CD4-positive, alpha-beta memory T cell (primary cell): ENCODE data around the gene S1PR3. TPM values are rescaled to one million over a fixed set of nuclear protein-coding genes. Genes with fewer than 3 reads are reported as not detected.

ENCODE experiments used
- CTCF ChIA-PET: fragments of 350-600 bp; sonication (Branson Sonifier 250); formaldehyde crosslinking; loops from one replicate; lab custom pipeline; 2021; ENCODE audit warnings: inconsistent platforms; ENCODE audit not compliant: partially characterized antibody; lab: Charles Lee
- POLR2A ChIA-PET: fragments of 350-600 bp; sonication (Branson Sonifier 250); formaldehyde crosslinking; loops from one replicate; lab custom pipeline; 2021; ENCODE audit not compliant: partially characterized antibody; lab: Charles Lee
- DNase-seq, 5 donors: peaks; one replicate each; pipeline versions ENCODE4 v3.0.0 to v3.0.0-alpha.2; 2020 to 2022; ENCODE audit warnings: mixed read lengths in 1 of 5
- H3K27ac ChIP-seq: one replicate; pipeline ENCODE4 v1.7.0; 2013; ENCODE audit warnings: low read depth, low read length
- H3K27me3 ChIP-seq: 2 replicates; pipeline ENCODE4 v1.7.0; 2013; ENCODE audit warnings: mild to moderate bottlenecking, low read length, moderate library complexity; ENCODE audit not compliant: insufficient read depth
- H3K36me3 ChIP-seq: 2 replicates; pipeline ENCODE4 v1.7.0; 2013; ENCODE audit warnings: mild to moderate bottlenecking, low read length, moderate library complexity; ENCODE audit not compliant: insufficient read depth
- H3K4me1 ChIP-seq: 2 replicates; pipeline ENCODE4 v1.7.0; 2013; ENCODE audit warnings: mild to moderate bottlenecking, low read length, moderate library complexity; ENCODE audit not compliant: insufficient read depth
- H3K4me3 ChIP-seq, 2 donors: one replicate each; pipeline ENCODE4 v1.7.0; 2013; ENCODE audit warnings: low read length in 2 of 2, mild to moderate bottlenecking in 1 of 2
- H3K9me3 ChIP-seq, 2 donors: one replicate each; pipeline ENCODE4 v1.7.0; 2013; ENCODE audit warnings: low read length in 2 of 2, control low read depth in 1 of 2; ENCODE audit not compliant: control insufficient read depth in 1 of 2
- H3K27ac Mint-ChIP-seq, 7 donors: one replicate each; pipeline ENCODE4 v1.8.0; 2020 to 2021; ENCODE audit warnings: mixed read lengths in 7 of 7, mild to moderate bottlenecking in 6 of 7, inconsistent platforms in 3 of 7, moderate library complexity in 3 of 7
- H3K27me3 Mint-ChIP-seq, 2 donors: one replicate each; pipeline ENCODE4 v1.8.0; 2020 to 2021; ENCODE audit warnings: mixed read lengths in 2 of 2
- H3K36me3 Mint-ChIP-seq, 2 donors: one replicate each; pipeline ENCODE4 v1.8.0; 2020 to 2021; ENCODE audit warnings: mixed read lengths in 2 of 2, inconsistent platforms in 1 of 2, mild to moderate bottlenecking in 1 of 2
- H3K4me1 Mint-ChIP-seq, 4 donors: one replicate each; pipeline ENCODE4 v1.8.0; 2020 to 2021; ENCODE audit warnings: mixed read lengths in 4 of 4, mild to moderate bottlenecking in 1 of 4
- H3K4me3 Mint-ChIP-seq, 8 donors: one replicate each; pipeline ENCODE4 v1.8.0; 2020 to 2021; ENCODE audit warnings: mixed read lengths in 8 of 8, mild to moderate bottlenecking in 7 of 8, moderate library complexity in 6 of 8, inconsistent platforms in 3 of 8
- H3K9me3 Mint-ChIP-seq, 8 donors: one replicate each; pipeline ENCODE4 v1.8.0; 2020 to 2021; ENCODE audit warnings: mixed read lengths in 8 of 8, mild to moderate bottlenecking in 5 of 8, inconsistent platforms in 3 of 8, moderate library complexity in 1 of 8
- intact Hi-C: fragments of 100-400 bp; cut with micrococcal nuclease; formaldehyde crosslinking; loops from one replicate; pipeline ENCODE4 v1.15.1; 2023
- polyA plus RNA-seq, 2 donors: library from polyadenylated mRNA; unstranded; fragments of 300-500 nt; fragmentation: Illumina TruSeq; gene quantifications; one replicate each; pipeline ENCODE4 v1.2.3, GENCODE V29; 2021
- total RNA-seq, 2 experiments: library from RNA; stranded (reverse); gene quantifications; one replicate each; pipeline ENCODE4 v1.2.3, GENCODE V29; 2021

Gene S1PR3
- total and polyA plus RNA-seq, 4 experiments from 2014 or later, result not detected

DNA sequence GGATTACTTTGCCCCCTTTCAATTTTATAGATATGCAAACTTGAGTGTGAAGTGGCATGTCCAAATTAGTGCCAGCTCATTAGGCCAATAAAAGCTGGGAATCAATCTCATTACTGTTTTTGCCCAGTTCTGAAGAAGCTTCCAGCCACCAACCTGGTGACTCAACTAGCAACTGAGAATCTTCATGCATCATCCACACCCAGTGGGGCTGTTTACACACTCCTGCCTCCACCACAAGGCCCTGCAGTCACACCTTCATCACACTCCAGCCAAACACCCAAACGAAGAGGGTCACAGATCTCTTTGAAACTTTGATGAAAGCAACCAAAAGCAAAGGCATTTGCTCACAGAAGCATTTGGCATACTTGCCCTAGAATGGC is 41.3 kb upstream of the S1PR3 start:
- no peaks in the 10 kb centered on the region for H3K27me3 ChIP-seq
- no peaks in the 10 kb centered on the region for H3K36me3 ChIP-seq
- H3K9me3 ChIP-seq, result no peaks in the 10 kb centered on the region
- H3K4me1 ChIP-seq, result no peaks in the 10 kb centered on the region
- peaks cover 0 to 3% (median 0%) of the 10 kb centered on the region in 8 donors for H3K9me3 Mint-ChIP-seq
- no peak for DNase-seq
- ChIA-PET CTCF (interaction anchor here (0.6 kb wide), 1 partner anchor 127 kb away, joined by 3 read pairs; no protein-coding TSS in a partner anchor), POLR2A (no interaction called here)
- no peak overlapping the region for H3K27ac ChIP-seq
- H3K27ac Mint-ChIP-seq, result no peak overlapping the region
- H3K36me3 Mint-ChIP-seq, result no peaks in the 10 kb centered on the region
- H3K4me3 ChIP-seq, result no peak overlapping the region
- no peak overlapping the region for H3K4me3 Mint-ChIP-seq
- intact Hi-C loops, result no loop called here
- peaks cover 0 to 7% (median 6%) of the 10 kb centered on the region in 4 donors for H3K4me1 Mint-ChIP-seq
- H3K27me3 Mint-ChIP-seq, result peaks cover 7 to 8% of the 10 kb centered on the region in 2 donors

DNA sequence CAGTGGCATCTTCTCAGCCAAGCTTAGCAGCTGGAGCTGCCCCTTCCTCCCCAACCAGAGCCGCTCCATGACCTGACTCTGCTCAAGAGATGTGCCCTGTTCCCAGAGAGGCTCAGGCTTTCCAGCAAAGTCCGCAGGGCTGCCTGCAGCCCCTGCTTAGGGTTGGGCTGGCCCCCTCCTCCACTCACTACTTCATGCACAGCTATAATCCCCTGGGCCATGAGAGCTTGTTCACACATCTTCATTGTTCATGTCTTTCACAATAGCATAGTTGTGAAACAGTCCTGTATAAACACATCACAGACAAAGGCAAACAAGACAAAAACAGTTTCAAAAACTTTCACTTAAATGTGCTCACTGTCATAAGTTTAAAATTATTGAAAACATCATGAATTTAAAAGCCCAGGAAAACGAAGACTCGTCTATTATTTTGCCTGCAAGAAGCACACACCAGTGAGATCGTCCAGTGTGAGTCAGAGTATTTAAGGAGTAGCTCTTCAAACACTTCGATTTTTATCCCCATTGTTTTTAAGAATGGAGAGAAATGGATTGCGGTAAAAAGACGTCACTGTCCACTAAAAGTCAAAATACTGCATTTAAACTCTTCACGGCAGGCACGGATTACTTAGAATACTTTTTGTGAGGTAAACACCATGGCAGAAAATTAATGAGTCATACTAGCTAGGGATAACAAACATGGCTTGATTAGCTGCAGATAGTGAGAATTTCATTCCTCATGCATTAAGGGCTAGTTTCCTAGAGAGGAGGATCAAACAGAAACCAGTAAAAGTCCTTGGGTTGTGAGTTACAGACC is 40.7 kb upstream of the S1PR3 start:
- intact Hi-C loops, result no loop called here
- POLR2A ChIA-PET, result no interaction called here
- CTCF ChIA-PET, result no interaction called here
- no peaks in the 10 kb centered on the region for H3K27me3 ChIP-seq
- DNase-seq, result no peak
- H3K27me3 Mint-ChIP-seq, result peaks cover 6 to 10% of the 10 kb centered on the region in 2 donors
- peaks cover 0 to 7% (median 5%) of the 10 kb centered on the region in 4 donors for H3K4me1 Mint-ChIP-seq
- H3K9me3 ChIP-seq, result no peaks in the 10 kb centered on the region
- no peaks in the 10 kb centered on the region for H3K9me3 Mint-ChIP-seq
- no peak overlapping the region for H3K4me3 Mint-ChIP-seq
- H3K4me1 ChIP-seq, result no peaks in the 10 kb centered on the region
- H3K36me3 Mint-ChIP-seq, result no peaks in the 10 kb centered on the region
- no peak overlapping the region for H3K27ac Mint-ChIP-seq
- H3K27ac ChIP-seq, result no peak overlapping the region
- H3K4me3 ChIP-seq, result no peak overlapping the region
- H3K36me3 ChIP-seq, result no peaks in the 10 kb centered on the region

DNA sequence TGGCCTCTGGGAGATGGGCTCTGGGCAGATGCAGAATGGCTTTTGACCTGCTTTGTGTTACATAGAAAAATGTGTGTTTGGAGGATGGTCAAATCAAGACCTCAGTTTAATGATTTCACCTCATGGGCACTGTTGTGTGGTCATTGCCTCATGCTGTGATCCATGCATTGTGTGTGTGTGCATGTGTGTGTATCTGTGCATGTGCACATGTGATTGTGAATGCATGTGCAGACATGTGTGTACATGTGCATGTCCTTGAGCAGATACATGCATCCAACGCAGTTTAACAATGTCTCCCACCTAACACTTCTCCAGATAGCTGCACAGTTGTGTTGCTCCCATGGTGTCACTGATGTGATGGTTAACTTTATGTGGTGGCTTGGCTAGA is 40.1 kb upstream of the S1PR3 start:
- Histone ChIP-seq H3K27me3 (no peaks in the 10 kb centered on the region), H3K4me3 (no peak overlapping the region), H3K9me3 (no peaks in the 10 kb centered on the region), H3K4me1 (no peaks in the 10 kb centered on the region), H3K27ac (no peak overlapping the region), H3K36me3 (no peaks in the 10 kb centered on the region)
- Mint-ChIP-seq H3K4me3 (no peak overlapping the region), H3K4me1 (peaks cover 0 to 5% (median 2%) of the 10 kb centered on the region in 4 donors), H3K27me3 (peaks cover 6 to 13% of the 10 kb centered on the region in 2 donors), H3K36me3 (no peaks in the 10 kb centered on the region), H3K9me3 (no peaks in the 10 kb centered on the region), H3K27ac (no peak overlapping the region)
- no peak for DNase-seq
- intact Hi-C loops, result no loop called here
- ChIA-PET CTCF (no interaction called here), POLR2A (no interaction called here)

DNA sequence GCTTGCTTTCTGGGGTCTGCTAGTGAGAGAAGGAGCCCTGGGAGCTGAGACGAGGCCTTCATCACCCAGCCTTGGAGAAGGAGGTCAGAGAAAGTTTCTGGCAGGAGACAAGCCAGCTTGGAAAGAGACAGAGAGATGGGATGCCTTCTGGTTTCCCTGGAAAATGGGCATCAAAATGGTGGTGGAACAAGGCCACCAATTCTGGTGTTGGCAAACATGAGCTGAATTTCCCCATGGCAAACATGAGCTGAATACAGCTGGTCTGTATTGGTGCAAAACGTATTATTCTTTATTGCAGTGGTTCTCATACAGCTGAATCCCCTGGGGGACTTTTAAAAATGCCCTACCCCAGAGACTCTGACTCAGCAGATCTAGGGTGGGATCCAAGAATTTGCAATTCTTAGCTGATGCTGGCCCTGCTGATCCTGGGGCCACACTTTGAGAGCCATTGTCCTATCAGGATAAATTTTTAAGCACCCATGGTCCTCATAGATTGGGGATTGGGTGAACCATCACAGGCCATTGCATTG is 39.1 kb upstream of the S1PR3 start:
- Histone ChIP-seq H3K27me3 (no peaks in the 10 kb centered on the region), H3K4me3 (no peak overlapping the region), H3K27ac (no peak overlapping the region), H3K4me1 (no peaks in the 10 kb centered on the region), H3K9me3 (no peaks in the 10 kb centered on the region), H3K36me3 (no peaks in the 10 kb centered on the region)
- ChIA-PET CTCF (no interaction called here), POLR2A (no interaction called here)
- intact Hi-C loops, result no loop called here
- H3K4me1 Mint-ChIP-seq, result peaks cover 0 to 5% (median under 1%) of the 10 kb centered on the region in 4 donors
- peaks cover 6 to 13% of the 10 kb centered on the region in 2 donors for H3K27me3 Mint-ChIP-seq
- no peak overlapping the region for H3K4me3 Mint-ChIP-seq
- H3K9me3 Mint-ChIP-seq, result no peaks in the 10 kb centered on the region
- H3K36me3 Mint-ChIP-seq, result no peaks in the 10 kb centered on the region
- DNase-seq, result no peak
- no peak overlapping the region for H3K27ac Mint-ChIP-seq

DNA sequence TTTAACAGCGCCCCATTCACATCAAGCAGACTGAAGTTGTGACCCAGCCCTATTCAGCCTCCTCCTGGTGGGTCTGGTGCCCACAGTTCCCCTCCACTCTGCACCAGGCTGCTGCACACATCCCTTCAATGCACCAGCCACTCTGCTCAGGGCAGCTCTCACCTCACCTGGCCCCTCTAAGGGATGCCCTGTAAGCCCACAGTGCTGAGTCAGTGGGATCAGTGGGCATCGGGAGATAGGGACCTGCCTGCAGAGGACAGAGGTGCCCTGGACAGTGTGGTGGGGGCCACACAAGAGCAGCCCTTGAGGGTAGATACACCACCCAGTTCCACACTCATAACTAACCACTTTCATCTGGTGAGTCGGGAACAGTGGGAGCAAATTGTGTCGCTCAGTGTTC is 38.3 kb upstream of the S1PR3 start:
- H3K27ac ChIP-seq, result no peak overlapping the region
- H3K9me3 ChIP-seq, result no peaks in the 10 kb centered on the region
- POLR2A ChIA-PET, result no interaction called here
- Mint-ChIP-seq H3K27ac (no peak overlapping the region), H3K36me3 (no peaks in the 10 kb centered on the region), H3K27me3 (peaks cover 6 to 13% of the 10 kb centered on the region in 2 donors), H3K4me3 (no peak overlapping the region), H3K4me1 (peaks cover 0 to 5% (median under 1%) of the 10 kb centered on the region in 4 donors), H3K9me3 (no peaks in the 10 kb centered on the region)
- no peak for DNase-seq
- intact Hi-C loops, result no loop called here
- H3K4me1 ChIP-seq, result no peaks in the 10 kb centered on the region
- CTCF ChIA-PET, result no interaction called here
- no peak overlapping the region for H3K4me3 ChIP-seq
- H3K27me3 ChIP-seq, result no peaks in the 10 kb centered on the region
- no peaks in the 10 kb centered on the region for H3K36me3 ChIP-seq

DNA sequence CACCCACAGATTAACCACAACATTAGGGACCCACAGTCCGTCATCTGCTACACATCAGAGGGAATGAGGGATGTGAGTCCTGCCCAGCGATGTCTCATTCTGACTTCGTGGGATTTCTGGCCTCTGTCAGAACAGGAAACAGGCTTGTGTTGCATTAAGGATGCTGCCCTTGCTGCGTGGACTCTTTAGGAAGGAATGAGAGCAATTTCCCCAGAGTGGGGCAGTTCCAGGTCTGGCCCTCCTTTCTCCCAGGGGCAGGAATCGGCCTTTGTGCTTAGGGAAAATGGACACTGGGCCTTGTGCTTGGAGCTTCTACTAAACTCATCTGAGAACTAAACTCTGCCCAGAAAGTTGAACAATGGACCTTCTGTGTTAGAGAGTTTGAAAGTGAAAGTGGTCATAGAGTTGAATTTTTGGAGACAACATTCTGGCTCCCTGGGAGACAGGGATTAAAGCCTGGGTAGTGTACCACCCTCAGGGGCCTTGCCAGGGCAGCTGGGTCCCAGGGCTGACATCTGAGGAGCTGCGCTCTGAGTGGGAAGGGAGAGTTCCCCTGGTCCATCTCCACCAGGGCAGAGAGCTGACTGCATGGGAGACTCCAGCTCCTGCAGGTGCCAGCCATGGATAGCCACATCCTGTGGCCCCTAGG is 37.8 kb upstream of the S1PR3 start:
- H3K36me3 Mint-ChIP-seq, result no peaks in the 10 kb centered on the region

DNA sequence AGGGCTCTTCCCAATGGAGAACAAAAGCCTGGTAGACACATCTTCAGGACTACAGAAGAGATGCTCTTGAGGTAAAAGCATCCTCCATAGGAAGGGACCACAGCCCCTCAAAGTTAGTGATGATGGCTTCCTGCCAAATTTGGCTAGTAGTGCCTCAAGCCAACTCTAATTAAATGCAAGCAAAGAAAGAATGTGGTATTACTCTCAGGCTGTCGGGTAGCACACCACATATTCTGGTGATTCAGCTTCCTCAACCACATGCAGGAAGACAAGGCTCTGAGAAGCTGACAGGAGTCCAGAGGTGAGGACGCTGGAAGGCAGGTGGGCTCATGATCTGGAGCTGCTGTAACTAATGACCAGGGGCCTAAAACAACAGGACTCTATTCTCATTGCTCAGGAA is 37.2 kb upstream of the S1PR3 start:
- Mint-ChIP-seq H3K4me1 (peaks cover 0 to 5% (median 0%) of the 10 kb centered on the region in 4 donors), H3K4me3 (no peak overlapping the region)
- POLR2A ChIA-PET, result no interaction called here

More for the DNA sequence above, 37.8 kb upstream of the S1PR3 start:
- H3K9me3 ChIP-seq, result no peaks in the 10 kb centered on the region
- Mint-ChIP-seq H3K9me3 (no peaks in the 10 kb centered on the region), H3K27me3 (peaks cover 6 to 13% of the 10 kb centered on the region in 2 donors), H3K4me1 (peaks cover 0 to 5% (median 0%) of the 10 kb centered on the region in 4 donors), H3K27ac (no peak overlapping the region), H3K4me3 (peak overlapping the region in 1 of 8 donors; percentile 32)
- no peak overlapping the region for H3K27ac ChIP-seq
- no peak overlapping the region for H3K4me3 ChIP-seq
- no peaks in the 10 kb centered on the region for H3K36me3 ChIP-seq
- H3K27me3 ChIP-seq, result no peaks in the 10 kb centered on the region
- H3K4me1 ChIP-seq, result no peaks in the 10 kb centered on the region
- POLR2A ChIA-PET, result no interaction called here
- CTCF ChIA-PET, result no interaction called here
- intact Hi-C loops, result no loop called here
- no peak for DNase-seq

More for the DNA sequence above, 37.2 kb upstream of the S1PR3 start:
- intact Hi-C loops, result no loop called here
- Histone ChIP-seq H3K9me3 (no peaks in the 10 kb centered on the region), H3K4me3 (no peak overlapping the region), H3K4me1 (no peaks in the 10 kb centered on the region), H3K36me3 (no peaks in the 10 kb centered on the region), H3K27ac (no peak overlapping the region), H3K27me3 (no peaks in the 10 kb centered on the region)
- DNase-seq, result no peak
- CTCF ChIA-PET, result no interaction called here
- H3K27me3 Mint-ChIP-seq, result peaks cover 6 to 13% of the 10 kb centered on the region in 2 donors
- H3K36me3 Mint-ChIP-seq, result no peaks in the 10 kb centered on the region
- H3K27ac Mint-ChIP-seq, result no peak overlapping the region
- no peaks in the 10 kb centered on the region for H3K9me3 Mint-ChIP-seq
